SIG-M5 treated with dmso at 0.1 percent for 504 hours (cell line): ENCODE results near the gene CHRNA1.
A peak's percentile ranks its signal among the peaks of the same experiment; 100 is the strongest.

Experiments
- DNase-seq: peaks from one replicate; lab custom pipeline; 2025; ENCODE audit not compliant: unreplicated experiment; lab: John Stamatoyannopoulos, UW

CHRNA1 gene

GRCh38 chr2:174761837-174762236 is 2.4 kb downstream of the CHRNA1 start:
- DNase-seq: no peak

DNA sequence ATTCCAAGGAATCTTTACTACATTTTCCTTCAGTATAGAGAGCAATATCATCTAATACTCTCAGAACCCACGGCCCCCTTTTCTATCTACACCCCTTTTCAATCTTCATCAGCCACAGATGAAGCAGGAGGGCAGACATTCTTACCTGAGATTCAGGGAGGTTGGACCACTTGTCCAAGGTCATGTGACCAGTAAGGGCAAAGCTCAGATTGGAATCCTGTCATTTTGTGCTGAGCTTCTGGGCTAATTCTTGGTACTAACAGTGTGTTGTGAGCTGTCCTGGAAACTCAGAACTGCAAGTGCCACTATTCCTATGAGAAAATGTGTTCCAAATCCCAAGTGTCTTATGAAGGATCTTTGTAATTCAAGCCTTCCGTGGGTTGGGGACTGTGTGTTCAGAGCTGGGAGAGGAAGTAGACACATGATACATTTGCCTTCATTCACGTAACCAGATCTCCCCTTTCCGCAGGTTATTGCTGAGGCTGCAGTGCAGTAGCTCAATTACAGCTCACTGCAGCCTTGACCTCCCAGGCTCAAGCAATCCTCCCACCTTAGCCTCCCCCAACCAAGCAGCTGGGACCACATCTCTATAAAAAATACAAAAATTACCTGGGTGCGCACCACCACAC is 3.3 kb downstream of the CHRNA1 start:
- DNase-seq: no peak

DNA sequence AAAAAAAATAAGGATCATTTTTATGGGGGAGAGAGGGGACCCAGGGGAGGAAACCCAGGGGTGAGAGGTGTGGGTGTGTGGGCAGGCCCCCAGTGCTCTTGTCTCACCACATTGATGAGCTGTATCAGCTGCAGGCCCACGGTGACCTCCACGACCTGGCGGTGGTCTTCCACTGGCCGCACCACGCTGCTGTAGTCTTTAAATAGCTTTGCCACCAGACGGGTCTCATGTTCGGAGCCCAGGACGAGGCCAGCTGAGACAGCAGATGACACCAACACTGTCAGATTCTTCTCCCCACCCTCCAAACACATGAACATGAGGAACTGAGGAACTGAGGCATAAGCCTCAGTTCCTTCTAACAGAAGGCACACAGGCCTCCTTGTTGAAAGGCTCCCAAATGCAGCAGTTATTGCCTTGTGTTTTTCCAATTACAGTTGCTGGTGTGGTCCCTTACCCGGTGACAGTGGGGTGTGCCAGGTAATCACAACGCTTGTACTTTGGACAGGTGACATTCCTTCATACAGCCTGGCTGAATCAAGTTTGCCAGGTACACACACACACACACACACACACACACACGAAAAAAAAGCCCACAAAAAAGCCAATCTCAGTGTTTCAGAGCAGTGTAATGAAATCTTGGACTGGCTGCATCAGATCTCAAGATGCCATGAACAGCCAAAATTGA is 4.7 kb downstream of the CHRNA1 start:
- no peak for DNase-seq

GRCh38 chr2:174756743-174757142 is 7.5 kb downstream of the CHRNA1 start:
- DNase-seq: no peak

DNA sequence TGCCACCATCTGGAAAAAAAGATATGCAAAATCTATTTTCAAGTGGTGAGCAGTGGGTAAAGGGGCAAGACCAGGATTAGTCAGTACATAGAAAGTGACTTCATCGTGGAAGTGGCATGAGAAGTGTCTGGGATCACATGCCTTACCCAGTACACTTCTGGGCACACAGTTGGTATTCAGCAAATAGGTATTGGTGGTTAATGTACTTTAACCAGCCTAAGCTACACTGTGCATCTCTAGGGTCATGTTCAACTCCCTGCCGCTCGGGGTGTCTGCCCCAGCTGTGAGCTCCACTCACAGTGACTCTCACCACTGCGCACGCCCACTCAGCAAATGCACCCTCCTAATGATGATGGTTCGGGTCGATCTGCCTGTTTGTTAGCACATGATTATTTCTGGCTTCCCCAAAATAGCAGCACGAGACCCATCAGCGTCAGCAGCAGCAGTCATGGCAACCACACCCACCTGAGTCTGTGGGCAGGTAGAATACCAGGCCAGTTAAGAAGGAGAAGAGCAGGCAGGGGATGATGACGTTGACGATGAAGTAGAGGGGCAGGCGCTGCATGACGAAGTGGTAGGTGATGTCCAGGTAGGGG is 11.1 kb downstream of the CHRNA1 start:
- DNase-seq: no peak

GRCh38 chr2:174752403-174753037 is 11.8 kb downstream of the CHRNA1 start:
- DNase-seq: no peak

GRCh38 chr2:174750923-174751441 is 13.3 kb downstream of the CHRNA1 start:
- DNase-seq: no peak

GRCh38 chr2:174749793-174750192 is 14.5 kb downstream of the CHRNA1 start:
- no peak for DNase-seq

- DNase-seq: peak; percentile 53
Measured at GRCh38 chr2:174748948-174749347, 15.3 kb downstream of the CHRNA1 start.

DNA sequence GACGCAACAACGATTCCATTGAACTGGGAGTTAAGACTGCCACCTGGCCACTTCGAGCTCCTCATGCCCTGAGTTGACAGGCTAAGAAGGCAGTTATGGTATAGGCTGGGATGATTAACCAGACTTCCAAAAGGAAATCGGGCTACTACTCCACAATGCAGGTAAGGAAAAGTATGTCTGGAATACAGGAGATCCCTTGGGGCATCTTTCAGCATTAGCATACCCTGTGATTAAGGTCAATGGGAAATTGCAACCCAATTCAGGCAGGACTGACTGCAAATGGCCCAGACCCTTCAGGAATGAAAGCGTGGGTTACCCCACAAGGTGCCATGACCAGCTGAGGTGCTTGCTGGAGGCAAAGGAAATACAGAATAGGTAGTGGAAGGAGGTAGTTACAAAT is 19.1 kb downstream of the CHRNA1 start:
- DNase-seq: no peak

DNA sequence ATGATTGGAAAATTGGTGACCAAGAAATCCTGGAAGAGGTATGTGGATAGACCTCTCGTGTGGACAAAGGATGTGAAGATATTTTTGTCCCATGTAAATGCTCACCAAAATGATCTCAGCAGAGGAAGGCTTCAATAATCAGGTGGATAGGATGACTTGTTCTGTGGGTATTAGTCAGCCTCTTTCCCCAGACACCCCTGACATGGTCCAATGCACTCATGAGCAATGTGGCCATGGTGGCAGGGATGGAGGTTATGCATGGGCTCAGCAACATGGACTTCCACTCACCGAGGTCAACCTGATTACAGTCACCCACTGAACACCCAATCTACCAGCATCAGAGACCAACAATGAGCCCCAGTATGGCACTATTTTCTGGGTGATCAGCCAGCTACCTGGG is 20.2 kb downstream of the CHRNA1 start:
- no peak for DNase-seq

DNA sequence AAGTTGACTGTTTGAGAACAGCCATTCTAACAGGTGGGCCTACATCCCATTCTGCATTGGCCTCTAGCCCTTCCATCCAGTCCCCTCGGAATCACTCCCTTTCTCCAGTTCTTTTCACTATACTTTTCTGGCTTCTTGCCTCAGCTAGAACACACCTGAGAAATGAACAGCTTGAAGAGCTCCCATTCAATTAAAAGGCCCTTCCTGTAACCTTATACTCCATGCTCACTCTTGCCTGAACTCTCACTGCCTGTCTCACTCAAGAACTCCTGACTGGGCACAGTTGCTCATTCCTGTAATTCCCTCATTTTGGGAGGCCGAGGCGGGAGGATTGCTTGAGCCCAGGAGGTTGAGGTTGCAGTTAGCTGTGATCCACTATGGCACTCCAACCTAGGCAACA is 23.6 kb downstream of the CHRNA1 start:
- DNase-seq: no peak

DNA sequence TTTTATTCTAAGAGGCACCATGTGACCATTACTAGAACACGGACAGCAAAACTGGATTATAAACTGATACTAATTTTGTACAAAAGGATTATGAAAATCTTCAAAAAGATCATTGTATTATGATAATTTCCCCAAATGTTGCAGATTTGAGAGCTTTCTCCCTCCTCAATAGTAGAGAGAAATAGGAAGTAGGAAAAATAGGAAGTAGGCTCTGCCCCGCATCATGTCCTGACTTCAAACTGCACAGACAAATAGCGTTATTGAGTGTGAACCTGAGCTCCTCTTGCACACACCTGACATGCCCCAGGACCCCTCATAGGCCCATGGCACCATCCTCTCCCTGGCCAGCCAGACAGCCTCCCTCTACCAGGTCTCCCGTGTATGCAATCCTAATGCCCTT is 25.4 kb downstream of the CHRNA1 start:
- DNase-seq: peak; percentile 48

DNA sequence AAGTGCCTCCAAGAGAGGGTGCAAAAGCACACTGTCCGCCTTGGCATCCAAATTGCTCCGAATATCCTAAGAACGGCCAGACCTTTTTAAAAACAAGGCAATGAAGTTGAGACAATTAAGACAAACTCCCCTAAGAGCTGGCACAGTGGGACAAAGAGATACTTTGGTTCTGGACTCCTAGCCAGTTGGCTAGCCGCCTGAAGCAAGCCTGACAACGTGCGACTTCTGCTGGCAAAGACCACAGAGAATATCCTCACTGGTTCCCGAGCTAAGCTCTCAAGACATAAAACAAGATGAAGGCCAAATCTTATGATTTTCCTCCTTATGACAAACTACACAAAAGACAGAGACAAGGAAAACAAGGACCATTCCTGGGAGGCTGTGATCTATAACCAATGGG is 32.7 kb downstream of the CHRNA1 start:
- no peak for DNase-seq

DNA sequence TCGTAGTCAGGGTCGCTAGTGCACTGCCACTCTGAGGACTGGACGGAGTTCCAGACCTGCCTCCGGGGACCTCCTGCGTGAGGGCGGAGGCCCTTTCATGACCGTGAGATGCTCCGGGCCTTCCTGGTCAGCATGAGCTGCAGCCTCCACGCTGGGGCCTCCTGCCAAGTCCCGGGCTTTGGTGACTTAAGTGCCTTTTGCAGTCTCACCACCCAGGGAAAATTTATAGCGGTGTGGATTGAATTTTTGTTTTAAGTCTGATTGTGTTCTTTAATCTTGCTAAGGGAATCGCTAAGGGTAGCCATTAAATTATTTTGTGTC is 33.6 kb downstream of the CHRNA1 start:
- DNase-seq: no peak

- no peak for DNase-seq
Measured at GRCh38 chr2:174729797-174730697, 34.2 kb downstream of the CHRNA1 start.

- DNase-seq: no peak
Measured at GRCh38 chr2:174728096-174728495, 36.2 kb downstream of the CHRNA1 start.

DNA sequence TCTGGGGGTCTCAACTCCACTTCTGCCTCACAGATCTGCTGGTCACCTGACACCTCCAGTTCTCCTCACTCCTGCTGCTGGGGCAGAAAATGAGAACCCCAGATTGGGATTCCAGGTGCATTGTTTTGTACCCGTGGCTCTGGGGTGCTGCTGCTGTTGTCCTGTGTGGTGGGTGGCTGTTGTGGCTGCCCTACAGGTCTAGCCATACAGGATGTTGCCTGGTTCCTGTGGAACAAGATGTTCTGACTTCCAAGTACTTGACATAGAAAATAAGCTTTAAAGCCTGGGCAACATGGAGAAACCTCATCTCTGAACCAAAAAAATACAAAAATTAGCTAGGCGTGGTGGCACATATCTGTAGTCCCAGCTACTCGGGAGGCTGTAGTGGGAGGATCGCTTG is 38.1 kb downstream of the CHRNA1 start:
- DNase-seq: no peak

DNA sequence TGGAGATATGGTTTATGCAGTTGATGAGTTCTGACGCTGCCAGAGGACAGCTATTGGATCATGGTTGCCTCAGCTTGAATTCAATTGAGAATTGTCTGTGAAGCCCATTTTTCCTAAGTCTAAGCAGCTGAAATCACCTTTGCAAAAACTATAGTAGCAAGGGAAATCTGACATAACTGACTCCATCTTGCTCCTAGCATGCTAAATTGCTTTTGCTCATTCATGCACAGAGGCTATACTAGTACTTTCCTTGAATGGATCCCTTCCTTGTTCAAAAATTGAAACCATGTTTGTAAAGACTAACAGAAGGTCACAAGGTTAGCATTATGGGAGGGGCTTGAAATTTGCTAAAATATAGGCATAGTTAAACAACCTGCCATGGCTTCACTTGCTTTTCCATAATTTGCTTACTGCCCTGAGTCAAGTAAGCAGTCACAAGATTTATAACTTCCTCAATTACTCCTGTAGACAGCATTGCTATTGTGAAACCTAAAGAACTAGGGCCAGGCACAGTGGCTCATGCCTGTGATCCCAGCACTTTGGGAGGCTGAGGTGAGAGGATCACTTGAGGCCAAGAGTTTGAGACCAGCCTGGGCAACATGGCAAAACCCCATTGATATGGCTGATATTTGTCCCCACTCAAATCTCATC is 41.2 kb downstream of the CHRNA1 start:
- DNase-seq: peak; percentile 68

GRCh38 chr2:174719016-174719415 is 45.3 kb downstream of the CHRNA1 start:
- no peak for DNase-seq

- no peak for DNase-seq
Measured at GRCh38 chr2:174718591-174718990, 45.7 kb downstream of the CHRNA1 start.
